Prostate gland (tissue), 2 donors: Measurements from ENCODE around the gene RPUSD3. TPM values are rescaled to one million over a fixed set of nuclear protein-coding genes. Genes with fewer than 3 reads are reported as not detected.

Experiments used
- DNase-seq: peaks from one replicate; pipeline ENCODE4 v3.0.0-alpha.2; 2019; ENCODE audit warnings: low spot score
- H3K27ac ChIP-seq, 2 donors: fragments of 200-600 bp; sonication (generic); 2 replicates each; pipeline ENCODE4 v1.5.1; 2017 to 2019
- H3K27me3 ChIP-seq: fragments of 200-600 bp; sonication (generic); replicated peaks from 2 replicates; pipeline ENCODE4 v1.5.1; 2019; ENCODE audit not compliant: insufficient read depth
- H3K36me3 ChIP-seq, 2 donors: fragments of 200-600 bp; sonication (generic); 1 replicate in 1 of 2; 2 replicates in 1 of 2; pipeline versions ENCODE4 v1.5.1 to v1.8.1; 2017 to 2019
- H3K4me1 ChIP-seq: fragments of 200-600 bp; sonication (generic); replicated peaks from 2 replicates; pipeline ENCODE4 v1.5.1; 2019
- H3K4me3 ChIP-seq, 2 donors: fragments of 200-600 bp; sonication (generic); 2 replicates each; pipeline ENCODE4 v1.5.1; 2017 to 2019
- H3K9me3 ChIP-seq: fragments of 200-600 bp; sonication (generic); 2 replicates; pipeline ENCODE4 v1.5.1; 2017
- POLR2A ChIP-seq: fragments of 450-650 bp; IDR thresholded peaks from one replicate; pipeline ENCODE4 v1.6.1; 2016; ENCODE audit warnings: antibody characterized with exemption, mild to moderate bottlenecking
- POLR2AphosphoS5 ChIP-seq: sonication (generic); formaldehyde crosslinking; IDR thresholded peaks from one replicate; pipeline ENCODE4 v1.6.1; 2017; ENCODE audit warnings: antibody characterized with exemption
- WGBS: methylation state at CpG from one replicate; pipeline ENCODE4 v1.1.5; 2018; 5-methylcytosine and 5-hydroxymethylcytosine counted together
- intact Hi-C: fragments of 100-400 bp; cut with DNase I; formaldehyde crosslinking; loops from one replicate; pipeline ENCODE4 v1.14.2; 2022
- total RNA-seq, 2 donors: library from RNA; depleted of rRNA; stranded (reverse); fragments of >200 nt; gene quantifications; one replicate each; pipeline ENCODE4 v1.1.0, GENCODE V29; 2016
- TF ChIP-seq, protein P1 (sequence below), 4 experiments: fragments of 200-600 bp in 2 of 4; fragments of 450-650 bp in 2 of 4; sonication (generic) in 2 of 4; IDR thresholded peaks; 1 replicate in 3 of 4; 2 replicates in 1 of 4; pipeline ENCODE4 v1.5.1; 2016 to 2019; ENCODE audit warnings: antibody characterized with exemption in 4 of 4, mild to moderate bottlenecking in 2 of 4, moderate library complexity in 2 of 4

RPUSD3 gene
- total RNA-seq, 2 donors from 2014 or later, result 40.9 to 44.6 TPM

DNA sequence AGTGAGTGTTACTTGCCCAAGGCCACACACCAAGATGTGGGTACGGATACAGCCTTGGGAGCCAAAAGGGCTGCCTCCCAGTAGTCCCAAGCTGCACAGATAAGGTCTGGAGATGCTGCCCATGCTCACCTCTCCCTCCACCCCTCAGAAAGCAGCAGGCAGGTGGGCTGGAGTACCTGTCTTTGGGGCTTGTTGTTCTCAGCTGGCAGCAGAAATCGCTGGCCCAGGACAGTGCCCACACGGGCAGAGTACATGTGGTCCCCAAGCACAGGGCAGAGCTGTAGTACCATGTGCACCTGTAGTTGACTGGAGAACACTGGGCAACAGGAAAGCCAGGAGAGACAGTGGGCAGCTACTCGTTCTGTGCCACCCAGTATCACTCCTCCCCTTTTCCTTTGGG lies 5.0 kb downstream of the RPUSD3 start:
- 66% methylated on average over 4 of the region's 4 CpGs for WGBS
- H3K36me3 ChIP-seq, result no peaks in the 10 kb centered on the region

DNA sequence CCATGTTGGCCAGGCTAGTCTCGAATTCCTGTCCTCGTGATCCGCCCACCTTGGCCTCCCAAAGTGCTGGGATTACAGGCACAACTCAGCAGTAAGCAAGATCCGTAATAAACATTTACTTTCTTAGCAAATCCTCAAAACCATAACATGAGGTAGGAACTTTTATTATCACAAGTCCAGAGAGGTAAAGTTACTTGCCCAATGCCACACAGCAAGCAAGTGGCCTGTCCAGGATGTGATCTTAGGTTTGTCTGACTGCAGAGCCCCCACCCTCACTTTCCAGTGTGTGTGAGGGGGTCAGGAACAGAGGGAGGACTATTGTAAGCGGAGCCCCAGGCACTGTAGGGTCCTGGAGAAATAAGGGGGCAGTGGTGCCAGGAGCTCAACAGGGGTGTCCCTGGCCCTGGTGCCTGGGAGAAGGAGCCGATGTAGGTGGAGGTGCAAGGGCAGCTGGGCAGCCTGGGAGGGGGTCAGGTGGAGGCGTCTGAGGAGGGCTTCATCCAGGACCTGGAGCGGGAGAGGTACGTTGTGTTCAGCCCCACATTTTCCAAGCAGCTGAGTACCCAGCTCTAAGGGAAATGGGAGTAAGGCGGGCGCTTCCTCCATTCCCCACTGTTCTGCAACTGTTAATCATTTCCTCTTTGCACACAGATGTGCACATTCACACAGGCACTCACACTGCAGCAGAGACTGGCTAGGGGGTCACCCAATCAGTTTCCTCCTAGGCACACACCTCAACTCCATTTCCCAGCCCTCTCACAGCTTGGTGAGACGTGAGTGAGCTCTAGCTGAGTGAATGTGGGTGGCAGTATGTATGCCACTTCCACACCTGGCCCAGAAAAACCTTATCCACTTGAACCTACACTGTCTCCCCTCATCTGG lies 5.9 kb downstream of the RPUSD3 start:
- H3K27ac ChIP-seq, result no peak overlapping the region
- TF ChIP-seq POLR2A (no peak), POLR2AphosphoS5 (no peak)
- TF ChIP-seq, protein P1, sequence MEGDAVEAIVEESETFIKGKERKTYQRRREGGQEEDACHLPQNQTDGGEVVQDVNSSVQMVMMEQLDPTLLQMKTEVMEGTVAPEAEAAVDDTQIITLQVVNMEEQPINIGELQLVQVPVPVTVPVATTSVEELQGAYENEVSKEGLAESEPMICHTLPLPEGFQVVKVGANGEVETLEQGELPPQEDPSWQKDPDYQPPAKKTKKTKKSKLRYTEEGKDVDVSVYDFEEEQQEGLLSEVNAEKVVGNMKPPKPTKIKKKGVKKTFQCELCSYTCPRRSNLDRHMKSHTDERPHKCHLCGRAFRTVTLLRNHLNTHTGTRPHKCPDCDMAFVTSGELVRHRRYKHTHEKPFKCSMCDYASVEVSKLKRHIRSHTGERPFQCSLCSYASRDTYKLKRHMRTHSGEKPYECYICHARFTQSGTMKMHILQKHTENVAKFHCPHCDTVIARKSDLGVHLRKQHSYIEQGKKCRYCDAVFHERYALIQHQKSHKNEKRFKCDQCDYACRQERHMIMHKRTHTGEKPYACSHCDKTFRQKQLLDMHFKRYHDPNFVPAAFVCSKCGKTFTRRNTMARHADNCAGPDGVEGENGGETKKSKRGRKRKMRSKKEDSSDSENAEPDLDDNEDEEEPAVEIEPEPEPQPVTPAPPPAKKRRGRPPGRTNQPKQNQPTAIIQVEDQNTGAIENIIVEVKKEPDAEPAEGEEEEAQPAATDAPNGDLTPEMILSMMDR (IDR thresholded peaks at IDR 0.05), result no peak
- H3K4me1 ChIP-seq, result no peaks in the 10 kb centered on the region
- no peaks in the 10 kb centered on the region for H3K27me3 ChIP-seq
- H3K36me3 ChIP-seq, result no peaks in the 10 kb centered on the region
- no peaks in the 10 kb centered on the region for H3K9me3 ChIP-seq
- no peak for DNase-seq
- WGBS, result 85% methylated on average over 12 of the region's 12 CpGs
- no peak overlapping the region for H3K4me3 ChIP-seq
- intact Hi-C loops, result no loop called here

More for the DNA sequence above, 5.0 kb downstream of the RPUSD3 start:
- Histone ChIP-seq H3K27ac (no peak overlapping the region), H3K4me3 (no peak overlapping the region), H3K4me1 (no peaks in the 10 kb centered on the region), H3K9me3 (no peaks in the 10 kb centered on the region), H3K27me3 (no peaks in the 10 kb centered on the region)
- intact Hi-C loops, result no loop called here
- DNase-seq, result no peak
- TF ChIP-seq, protein P1 (IDR thresholded peaks at IDR 0.05), result no peak
- no peak for TF ChIP-seq POLR2AphosphoS5
- no peak for TF ChIP-seq POLR2A

DNA sequence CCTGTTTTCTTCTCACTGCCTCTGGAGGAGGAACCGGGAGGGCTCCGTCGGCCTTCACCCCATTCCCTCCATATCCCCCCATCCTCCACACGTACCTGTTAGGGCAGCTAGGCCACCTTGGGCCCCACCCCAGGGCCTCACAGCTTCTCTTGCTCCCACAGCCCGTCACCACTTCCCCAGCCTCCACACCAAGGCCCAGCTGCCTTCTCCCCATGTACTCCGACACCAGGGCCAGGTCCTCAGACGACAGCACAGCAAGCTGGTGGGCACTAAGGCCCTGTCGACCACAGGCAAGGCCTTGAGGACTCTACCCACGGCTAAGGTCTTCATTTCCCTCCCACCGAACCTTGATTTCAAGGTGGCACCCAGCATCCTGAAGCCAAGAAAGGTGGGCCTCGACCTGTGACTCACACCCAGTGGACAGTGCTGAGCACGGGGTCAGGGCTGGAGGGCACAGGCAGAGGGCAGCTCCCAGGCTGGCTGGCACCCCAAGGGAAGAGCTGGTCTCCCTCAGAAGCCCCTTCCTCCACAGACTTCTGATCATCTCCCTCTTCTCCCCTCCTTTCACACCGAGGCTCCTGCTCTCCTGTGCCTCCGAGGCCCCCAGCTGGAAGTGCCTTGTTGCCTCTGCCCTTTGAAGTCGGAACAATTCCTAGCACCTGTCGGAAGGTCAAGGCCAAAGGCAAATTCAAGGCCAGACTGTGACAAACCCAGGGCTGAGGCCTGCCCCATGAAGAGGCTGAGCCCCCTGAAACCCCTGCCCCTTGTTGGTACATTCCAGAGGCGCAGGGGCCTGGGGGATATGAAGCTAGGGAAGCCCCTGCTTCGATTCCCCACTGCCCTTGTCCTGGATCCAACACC lies 9.1 kb downstream of the RPUSD3 start:
- Histone ChIP-seq H3K27ac (no peak overlapping the region), H3K4me3 (no peak overlapping the region), H3K36me3 (no peaks in the 10 kb centered on the region), H3K9me3 (no peaks in the 10 kb centered on the region), H3K4me1 (no peaks in the 10 kb centered on the region), H3K27me3 (no peaks in the 10 kb centered on the region)
- intact Hi-C loops, result no loop called here
- 83% methylated on average over 18 of the region's 18 CpGs for WGBS
- TF ChIP-seq POLR2A (no peak), POLR2AphosphoS5 (no peak)
- TF ChIP-seq, protein P1 (IDR thresholded peaks at IDR 0.05), result no peak
- DNase-seq, result no peak

DNA sequence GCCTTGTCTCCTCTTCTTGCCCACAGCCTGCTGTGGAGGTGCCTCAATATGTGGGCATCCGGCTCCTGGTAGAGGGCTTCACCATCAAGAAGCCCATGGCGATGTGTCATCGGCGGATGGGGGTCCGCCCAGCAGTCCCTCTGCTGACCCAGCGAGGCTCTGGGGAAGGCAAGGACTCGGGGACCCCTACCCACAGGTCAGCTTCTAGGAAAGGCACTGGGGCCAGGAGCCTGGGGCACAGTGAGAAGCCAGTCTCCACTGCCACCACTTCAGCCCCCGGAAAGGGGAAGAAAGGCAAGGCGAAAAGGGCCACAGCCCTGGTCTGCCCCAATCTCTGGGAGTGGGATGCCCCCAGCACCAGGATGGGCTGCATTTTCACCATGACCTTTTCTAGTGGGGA lies 10.7 kb downstream of the RPUSD3 start:
- no peak for TF ChIP-seq POLR2A
- TF ChIP-seq, protein P1 (IDR thresholded peaks at IDR 0.05), result no peak
- TF ChIP-seq POLR2AphosphoS5, result no peak
- 93% methylated on average over 9 of the region's 9 CpGs for WGBS
- H3K4me3 ChIP-seq, result no peak overlapping the region
- no peaks in the 10 kb centered on the region for H3K9me3 ChIP-seq
- no peaks in the 10 kb centered on the region for H3K27me3 ChIP-seq
- no peak for DNase-seq
- no peaks in the 10 kb centered on the region for H3K4me1 ChIP-seq
- no peak overlapping the region for H3K27ac ChIP-seq
- H3K36me3 ChIP-seq, result no peaks in the 10 kb centered on the region
- intact Hi-C loops, result no loop called here
